Mononuclear cell (primary cell): ENCODE data around the gene NPPB. TPM values are rescaled to one million over a fixed set of nuclear protein-coding genes. Genes with fewer than 3 reads are reported as not detected.

Experiments used
- H3K27me3 ChIP-seq: 2 replicates; pipeline ENCODE4 v1.6.0; 2011; ENCODE audit warnings: low read length, control low read depth; ENCODE audit not compliant: insufficient read depth
- H3K4me1 ChIP-seq: 2 replicates; pipeline ENCODE4 v1.5.1; 2011; ENCODE audit warnings: mild to moderate bottlenecking, low read length, control low read depth; ENCODE audit not compliant: insufficient read depth
- H3K4me3 ChIP-seq: 2 replicates; pipeline ENCODE4 v1.5.1; 2011; ENCODE audit warnings: mild to moderate bottlenecking, low read length, moderate library complexity
- H3K9me3 ChIP-seq: 2 replicates; pipeline ENCODE4 v1.5.1; 2011; ENCODE audit warnings: low read depth, mild to moderate bottlenecking, control low read depth, low read length
- total RNA-seq: library from RNA; depleted of rRNA; stranded (reverse); fragments of >200 nt; gene quantifications from one replicate; pipeline ENCODE4 v1.2.3, GENCODE V29; 2012

NPPB gene
- total RNA-seq, 1 donor, result not detected

GRCh38 chr1:11874624-11875023 is 15.9 kb upstream of the NPPB start:
- no peaks in the 10 kb centered on the region for H3K27me3 ChIP-seq
- H3K4me3 ChIP-seq, result no peak overlapping the region
- no peaks in the 10 kb centered on the region for H3K4me1 ChIP-seq
- H3K9me3 ChIP-seq, result no peaks in the 10 kb centered on the region

- no peaks in the 10 kb centered on the region for H3K4me1 ChIP-seq
- H3K9me3 ChIP-seq, result no peaks in the 10 kb centered on the region
- no peaks in the 10 kb centered on the region for H3K27me3 ChIP-seq
- H3K4me3 ChIP-seq, result no peak overlapping the region
Observed at GRCh38 chr1:11874258-11874562, 15.5 kb upstream of the NPPB start.

DNA sequence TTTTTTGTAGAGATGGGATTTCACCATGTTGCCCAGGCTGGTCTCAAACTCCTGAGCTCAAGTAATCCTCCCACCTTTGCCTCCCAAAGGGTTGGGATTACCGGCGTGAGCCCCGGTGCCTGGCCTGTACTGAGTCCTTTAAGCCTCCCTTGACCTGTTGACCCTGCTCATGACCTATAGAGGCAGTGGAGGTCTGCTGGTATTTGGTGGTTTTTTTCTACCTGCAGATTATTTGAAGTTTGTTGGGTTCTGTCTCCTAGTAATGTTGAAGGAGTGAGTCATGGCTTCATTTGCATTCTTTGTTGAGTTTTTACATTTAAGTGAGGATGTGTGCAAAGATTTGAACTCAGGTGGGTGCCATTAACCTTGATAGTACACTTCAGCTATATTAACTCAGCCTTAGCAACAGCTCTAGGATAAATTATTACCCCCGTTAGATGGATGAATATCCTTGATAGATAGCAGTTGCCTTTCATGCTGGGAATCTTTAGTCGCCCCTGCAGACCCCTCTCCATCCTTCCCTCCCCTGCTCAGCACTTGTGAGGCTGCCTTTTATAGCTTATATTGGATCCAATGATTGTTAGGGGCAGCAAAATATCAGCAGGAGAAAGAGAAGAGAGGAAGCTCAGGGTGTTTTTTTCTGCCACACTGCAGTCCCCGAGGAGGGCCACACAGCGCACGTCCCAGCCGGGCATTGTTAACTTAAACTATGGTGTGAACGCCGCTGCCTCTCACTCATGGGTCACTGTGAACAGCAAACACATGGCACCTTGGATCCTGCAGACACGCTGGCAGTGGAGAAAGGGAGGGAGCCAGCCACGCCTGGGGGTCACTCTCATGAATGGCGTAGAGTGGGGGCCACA is 14.9 kb upstream of the NPPB start:
- H3K27me3 ChIP-seq, result no peaks in the 10 kb centered on the region
- H3K4me3 ChIP-seq, result no peak overlapping the region
- H3K4me1 ChIP-seq, result no peaks in the 10 kb centered on the region
- no peaks in the 10 kb centered on the region for H3K9me3 ChIP-seq

DNA sequence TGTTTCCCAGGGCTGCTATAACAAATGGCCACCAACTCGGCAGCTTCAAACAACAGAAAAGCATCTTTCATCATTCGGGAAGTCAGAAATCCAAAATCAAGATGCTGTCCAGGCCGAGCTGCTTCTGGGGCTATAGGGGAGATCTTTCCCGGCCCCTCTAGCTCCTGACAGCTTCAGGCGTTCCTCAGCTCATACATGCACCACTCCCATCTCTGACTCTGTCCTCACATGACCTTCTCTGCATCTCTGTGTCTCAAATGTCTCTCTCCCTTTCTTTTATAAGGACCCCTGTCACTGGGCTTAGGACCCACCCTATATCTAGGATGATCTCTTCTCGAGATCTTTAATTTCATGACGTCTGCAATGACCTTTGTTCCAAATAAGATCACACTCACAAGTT is 13.8 kb upstream of the NPPB start:
- Histone ChIP-seq H3K4me1 (no peaks in the 10 kb centered on the region), H3K4me3 (no peak overlapping the region), H3K9me3 (no peaks in the 10 kb centered on the region), H3K27me3 (no peaks in the 10 kb centered on the region)

DNA sequence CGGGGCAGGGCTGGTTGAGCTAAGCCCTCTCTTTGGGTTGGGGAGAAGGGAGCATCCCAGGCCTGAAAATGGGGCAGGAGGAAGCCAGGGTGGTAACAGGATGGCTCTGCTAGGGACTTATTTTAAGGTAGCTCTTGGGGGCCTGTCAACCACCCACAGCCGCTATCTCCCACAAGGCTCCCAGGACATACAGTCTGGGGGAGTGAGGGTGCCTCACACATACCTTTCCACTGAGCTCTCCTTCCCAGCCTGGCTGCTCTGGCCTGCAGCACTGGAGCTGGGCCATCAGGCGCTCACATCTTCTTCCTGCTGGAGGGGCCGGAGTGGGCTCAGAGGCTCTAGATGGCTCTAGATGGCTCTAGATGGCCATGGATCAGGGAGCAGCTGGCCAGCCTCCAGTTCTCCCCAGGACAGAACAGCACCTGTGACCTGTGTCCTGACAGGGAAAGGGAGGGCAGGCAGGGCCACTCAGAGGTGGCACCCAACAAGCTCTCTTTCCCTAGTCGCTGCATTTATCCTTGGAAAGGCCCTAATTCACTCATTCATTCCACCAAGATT is 11.0 kb upstream of the NPPB start:
- H3K27me3 ChIP-seq, result no peaks in the 10 kb centered on the region
- H3K4me3 ChIP-seq, result no peak overlapping the region
- H3K9me3 ChIP-seq, result no peaks in the 10 kb centered on the region
- H3K4me1 ChIP-seq, result no peaks in the 10 kb centered on the region

DNA sequence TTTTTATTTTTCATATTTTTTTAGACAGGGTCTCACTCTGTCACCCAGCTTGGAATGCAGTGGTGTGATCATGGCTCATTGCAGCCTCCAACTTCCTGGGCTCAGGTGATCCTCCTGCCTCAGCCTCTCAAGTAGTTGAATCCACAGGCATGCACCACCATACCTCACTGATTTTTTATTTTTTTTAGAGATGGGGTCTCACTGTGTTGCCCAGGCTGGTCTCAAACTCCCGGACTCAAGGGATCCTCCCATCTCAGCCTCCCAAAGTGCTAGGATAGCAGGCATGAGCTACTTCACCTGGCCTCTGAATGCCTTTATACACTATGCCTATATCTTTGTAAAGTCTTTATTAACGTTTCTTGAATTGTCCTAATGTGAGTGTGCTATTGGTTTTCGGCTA is 10.4 kb upstream of the NPPB start:
- Histone ChIP-seq H3K4me1 (no peaks in the 10 kb centered on the region), H3K27me3 (no peaks in the 10 kb centered on the region), H3K4me3 (no peak overlapping the region), H3K9me3 (no peaks in the 10 kb centered on the region)

DNA sequence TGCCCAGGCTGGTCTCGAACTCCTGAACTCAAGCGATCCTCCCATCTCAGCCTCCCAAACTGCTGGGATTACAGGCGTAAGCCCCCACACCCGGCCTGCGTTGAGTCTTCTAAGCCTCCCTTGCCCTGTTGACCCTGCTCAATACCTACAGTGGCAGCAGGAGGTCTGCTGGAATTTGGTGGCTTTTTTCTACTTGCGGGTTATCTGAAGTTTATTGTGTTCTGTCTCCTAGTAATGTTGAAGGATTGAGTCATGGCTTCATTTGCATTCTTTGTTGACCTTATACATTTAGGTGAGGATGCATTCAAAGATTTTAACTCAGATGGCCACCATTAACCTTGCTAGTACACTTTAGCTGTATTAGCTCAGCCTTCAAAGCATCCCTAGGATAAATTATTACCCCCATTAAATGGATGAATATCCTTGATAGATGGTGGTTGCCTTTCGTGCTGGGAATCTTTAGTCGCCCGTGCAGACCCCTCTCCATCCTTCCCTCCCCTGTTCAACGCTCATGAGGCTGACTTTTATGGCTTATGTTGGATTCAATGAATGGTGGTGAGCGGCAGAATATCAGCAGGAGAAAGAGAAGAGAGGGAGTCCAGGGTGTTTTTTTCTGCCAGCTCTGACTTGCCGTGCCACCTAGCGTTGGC is 9.7 kb upstream of the NPPB start:
- Histone ChIP-seq H3K4me1 (no peaks in the 10 kb centered on the region), H3K27me3 (no peaks in the 10 kb centered on the region), H3K9me3 (no peaks in the 10 kb centered on the region), H3K4me3 (no peak overlapping the region)

- Histone ChIP-seq H3K27me3 (peaks cover 40% of the 10 kb centered on the region), H3K9me3 (no peaks in the 10 kb centered on the region), H3K4me3 (no peak overlapping the region), H3K4me1 (no peaks in the 10 kb centered on the region)
Observed at GRCh38 chr1:11862890-11863289, 4.1 kb upstream of the NPPB start.

DNA sequence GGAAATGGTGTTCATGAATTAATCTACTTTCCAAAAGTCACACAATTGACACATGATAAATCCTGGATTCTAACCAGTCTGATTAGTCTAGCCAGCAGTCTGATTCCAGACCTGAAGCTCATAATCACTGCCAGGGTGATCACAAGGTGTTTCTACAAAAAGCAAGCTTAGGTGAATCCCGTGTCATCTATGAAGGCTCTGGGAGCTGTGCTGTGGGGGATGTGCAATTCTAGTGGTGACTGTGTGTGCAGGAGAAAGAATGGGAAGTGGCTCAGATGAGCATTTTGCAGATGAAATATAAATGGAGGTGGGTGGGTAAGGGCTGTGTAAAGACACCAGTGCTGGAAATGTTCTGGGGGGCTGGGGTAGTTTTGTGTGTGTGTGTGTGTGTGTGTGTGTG is 1.8 kb upstream of the NPPB start:
- Histone ChIP-seq H3K4me1 (no peaks in the 10 kb centered on the region), H3K4me3 (no peak overlapping the region), H3K27me3 (peaks cover 49% of the 10 kb centered on the region), H3K9me3 (no peaks in the 10 kb centered on the region)

DNA sequence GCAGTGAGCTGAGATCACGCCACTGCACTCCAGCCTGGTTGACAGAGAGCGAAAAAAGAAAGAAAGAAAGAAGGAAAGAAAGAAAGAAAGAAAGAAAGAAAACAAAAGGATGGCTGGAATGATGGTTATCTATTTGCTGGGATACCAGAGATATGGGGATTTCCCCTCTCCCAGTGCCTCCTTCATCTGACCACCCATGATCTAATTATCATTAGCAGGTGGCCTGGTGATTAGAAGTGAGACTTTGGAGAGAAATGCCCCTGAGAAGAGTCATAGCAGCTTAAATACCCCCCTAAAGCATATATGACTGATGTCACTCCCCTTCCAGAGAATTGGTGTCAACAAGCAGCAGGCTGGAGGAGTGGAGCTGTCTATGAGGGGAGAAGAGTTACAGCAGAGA is 1.3 kb upstream of the NPPB start:
- Histone ChIP-seq H3K4me1 (no peaks in the 10 kb centered on the region), H3K4me3 (no peak overlapping the region), H3K27me3 (peaks cover 49% of the 10 kb centered on the region), H3K9me3 (no peaks in the 10 kb centered on the region)

DNA sequence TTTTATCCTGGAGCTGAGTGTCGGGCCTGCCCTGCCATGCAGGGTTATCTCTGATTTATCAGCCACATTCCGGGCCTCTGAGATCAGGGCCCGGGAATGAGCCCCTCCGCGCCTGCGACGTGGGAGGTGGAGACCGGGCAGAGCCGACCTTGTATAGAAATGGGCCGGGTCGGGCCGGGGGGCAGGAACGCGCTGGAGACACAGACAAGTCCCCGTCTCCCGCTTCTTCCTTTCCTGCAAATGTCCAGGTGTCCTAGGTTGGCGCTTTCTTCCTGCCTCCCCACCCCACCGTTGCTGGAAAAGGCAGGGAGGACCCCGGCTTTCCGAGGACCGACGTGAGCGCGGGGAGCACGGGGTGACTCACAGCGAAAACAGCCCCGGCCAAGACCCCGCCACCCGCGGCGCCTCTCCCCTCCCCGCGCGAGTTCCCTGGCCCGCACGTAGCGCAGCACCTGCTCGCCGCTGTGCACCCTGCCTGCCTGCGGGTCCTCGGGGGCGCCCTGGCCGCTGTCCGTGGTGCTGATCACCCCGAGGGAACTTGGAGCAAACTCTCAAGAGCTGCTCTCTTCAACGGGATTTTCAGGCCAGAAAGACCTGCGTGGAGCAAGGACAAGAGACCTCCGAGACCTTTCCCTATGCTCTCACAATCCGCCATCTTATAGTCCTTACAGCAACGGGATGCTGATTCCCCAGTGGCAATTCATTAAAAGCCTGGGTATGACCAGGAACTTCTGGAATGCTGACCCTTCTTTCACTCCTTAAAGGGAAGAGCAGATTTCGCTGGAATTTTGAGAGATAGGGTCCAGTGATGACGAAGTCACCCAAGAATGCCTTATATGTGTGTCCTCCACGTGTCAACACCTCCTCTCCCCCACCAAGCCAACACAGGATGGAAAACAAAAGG is 475 bp upstream of the NPPB start:
- H3K27me3 ChIP-seq, result peaks cover 49% of the 10 kb centered on the region
- H3K4me3 ChIP-seq, result no peak overlapping the region
- no peaks in the 10 kb centered on the region for H3K4me1 ChIP-seq
- no peaks in the 10 kb centered on the region for H3K9me3 ChIP-seq

- H3K4me3 ChIP-seq, result no peak overlapping the region
- no peaks in the 10 kb centered on the region for H3K4me1 ChIP-seq
- H3K9me3 ChIP-seq, result no peaks in the 10 kb centered on the region
- peaks cover 49% of the 10 kb centered on the region for H3K27me3 ChIP-seq
Observed at GRCh38 chr1:11858158-11858557, 587 bp downstream of the NPPB start.

- Histone ChIP-seq H3K4me1 (no peaks in the 10 kb centered on the region), H3K27me3 (peaks cover 49% of the 10 kb centered on the region)
Observed at GRCh38 chr1:11857164-11857851, 1.4 kb downstream of the NPPB start.

DNA sequence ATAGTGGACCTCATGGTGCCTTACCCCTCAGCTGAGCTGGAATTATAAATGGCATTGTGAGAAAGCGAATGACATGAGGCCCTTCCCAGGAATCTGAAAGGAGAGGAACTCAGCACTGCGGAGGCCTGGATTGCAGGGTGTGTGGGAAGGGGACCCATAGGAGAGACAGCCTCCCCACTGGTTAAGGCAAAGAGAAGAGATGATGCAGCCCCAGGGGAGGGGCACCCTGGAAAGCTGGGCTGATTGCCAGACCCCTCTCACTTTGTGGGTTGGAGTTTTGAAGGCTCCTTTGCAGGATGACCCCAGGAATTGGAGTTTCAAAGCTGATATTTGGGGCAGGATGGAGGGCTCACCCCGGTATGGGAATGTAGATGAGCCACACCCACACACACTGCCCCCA is 2.0 kb downstream of the NPPB start:
- H3K4me3 ChIP-seq, result no peak overlapping the region
- peaks cover 45% of the 10 kb centered on the region for H3K27me3 ChIP-seq
- no peaks in the 10 kb centered on the region for H3K9me3 ChIP-seq
- peaks cover 3% of the 10 kb centered on the region for H3K4me1 ChIP-seq

More at GRCh38 chr1:11857164-11857851, 1.4 kb downstream of the NPPB start:
- Histone ChIP-seq H3K4me3 (no peak overlapping the region), H3K9me3 (no peaks in the 10 kb centered on the region)
